ENCODE results near the gene IHH.

- no peak for TF ChIP-seq CTCF (IDR thresholded peaks at IDR 0.05)
- TF ChIP-seq POLR2A (IDR thresholded peaks at IDR 0.05) = no peak
Measured at GRCh38 chr2:219025637-219026585, 34.8 kb downstream of the IHH start.

All from uterus (tissue), 2 donors.